CD14-positive monocyte (primary cell): ENCODE data around the gene OR6Q1. TPM values are rescaled to one million over a fixed set of nuclear protein-coding genes. Genes with fewer than 3 reads are reported as not detected.

Experiments used
- DNase-seq, 3 donors: peaks; one replicate each; pipeline ENCODE4 v3.0.0-alpha.2; 2011 to 2022
- H2AFZ ChIP-seq: 2 replicates; pipeline ENCODE4 v1.6.0; 2012; ENCODE audit warnings: mild to moderate bottlenecking, low read depth, low read length, inconsistent platforms; ENCODE audit not compliant: insufficient read depth, poor library complexity, severe bottlenecking
- H3K27ac ChIP-seq, 2 donors: 1 replicate in 1 of 2; 2 replicates in 1 of 2; pipeline ENCODE4 v1.5.1; 2012 to 2013; ENCODE audit warnings: low read length in 2 of 2, control low read depth in 1 of 2, inconsistent platforms in 1 of 2, low read depth in 1 of 2, mild to moderate bottlenecking in 1 of 2
- H3K27me3 ChIP-seq, 2 donors: one replicate each; pipeline versions ENCODE4 v1.6.0 to v1.6.1; 2011 to 2013; ENCODE audit warnings: low read length in 2 of 2; ENCODE audit not compliant: control insufficient read depth in 2 of 2, insufficient read depth in 2 of 2
- H3K36me3 ChIP-seq, 2 donors: replicated peaks in 1 of 2; 1 replicate in 1 of 2; 2 replicates in 1 of 2; pipeline versions ENCODE4 v1.5.1 to v1.6.1; 2012 to 2013; ENCODE audit warnings: low read length in 2 of 2, control low read depth in 1 of 2, inconsistent platforms in 1 of 2, mild to moderate bottlenecking in 1 of 2; ENCODE audit not compliant: insufficient read depth in 2 of 2, control insufficient read depth in 1 of 2
- H3K4me1 ChIP-seq, 2 donors: 1 replicate in 1 of 2; 2 replicates in 1 of 2; pipeline versions ENCODE4 v1.5.1 to v1.6.1; 2012 to 2013; ENCODE audit warnings: low read length in 2 of 2, control low read depth in 1 of 2, inconsistent platforms in 1 of 2, mild to moderate bottlenecking in 1 of 2, moderate library complexity in 1 of 2; ENCODE audit not compliant: insufficient read depth in 2 of 2, control insufficient read depth in 1 of 2
- H3K4me2 ChIP-seq: replicated peaks from 2 replicates; pipeline ENCODE3; 2012; ENCODE audit warnings: low read length, moderate library complexity, mild to moderate bottlenecking; ENCODE audit not compliant: poor library complexity, severe bottlenecking; ENCODE audit errors: extremely low read depth
- H3K4me3 ChIP-seq, 3 experiments: fragments of 200-600 bp in 1 of 3; sonication (generic) in 1 of 3; replicated peaks in 1 of 3; 1 replicate in 2 of 3; 2 replicates in 1 of 3; pipeline ENCODE4 v1.5.1; 2011 to 2013; ENCODE audit warnings: low read length in 3 of 3, mild to moderate bottlenecking in 3 of 3, control low read depth in 2 of 3, low read depth in 2 of 3, inconsistent platforms in 1 of 3, moderate library complexity in 1 of 3
- H3K79me2 ChIP-seq: 2 replicates; pipeline ENCODE4 v1.6.0; 2012; ENCODE audit warnings: mild to moderate bottlenecking, control low read depth, inconsistent platforms, low read length, moderate library complexity; ENCODE audit not compliant: insufficient read depth
- H3K9ac ChIP-seq: 2 replicates; pipeline ENCODE4 v1.6.0; 2017; ENCODE audit warnings: low read length, mild to moderate bottlenecking; ENCODE audit not compliant: insufficient read depth, poor library complexity, severe bottlenecking
- H3K9me3 ChIP-seq, 2 donors: replicated peaks in 1 of 2; 1 replicate in 1 of 2; 2 replicates in 1 of 2; pipeline versions ENCODE4 v1.5.1 to v1.6.1; 2012 to 2013; ENCODE audit warnings: low read length in 2 of 2, control low read depth in 1 of 2; ENCODE audit not compliant: control insufficient read depth in 1 of 2, insufficient read depth in 1 of 2
- H4K20me1 ChIP-seq: 2 replicates; pipeline ENCODE4 v1.6.0; 2012; ENCODE audit warnings: mild to moderate bottlenecking, low read length, control low read depth, moderate library complexity; ENCODE audit not compliant: insufficient read depth
- H3K27ac Mint-ChIP-seq, 7 donors: one replicate each; pipeline ENCODE4 v1.8.0; 2020; ENCODE audit warnings: mild to moderate bottlenecking in 7 of 7, mixed read lengths in 7 of 7, moderate library complexity in 6 of 7, inconsistent platforms in 2 of 7
- H3K27me3 Mint-ChIP-seq, 3 donors: one replicate each; pipeline ENCODE4 v1.8.0; 2021 to 2022; ENCODE audit warnings: low read depth in 3 of 3, mild to moderate bottlenecking in 3 of 3, mixed read lengths in 3 of 3, moderate library complexity in 3 of 3, inconsistent platforms in 1 of 3
- H3K36me3 Mint-ChIP-seq, 2 donors: one replicate each; pipeline ENCODE4 v1.8.0; 2020; ENCODE audit warnings: mixed read lengths in 2 of 2, inconsistent platforms in 1 of 2, mild to moderate bottlenecking in 1 of 2
- H3K4me1 Mint-ChIP-seq: one replicate; pipeline ENCODE4 v1.8.0; 2020; ENCODE audit warnings: mild to moderate bottlenecking, mixed read lengths
- H3K4me3 Mint-ChIP-seq, 2 donors: one replicate each; pipeline ENCODE4 v1.8.0; 2020; ENCODE audit warnings: mild to moderate bottlenecking in 2 of 2, mixed read lengths in 2 of 2, moderate library complexity in 1 of 2
- H3K9me3 Mint-ChIP-seq, 7 donors: one replicate each; pipeline ENCODE4 v1.8.0; 2020 to 2022; ENCODE audit warnings: mixed read lengths in 7 of 7, mild to moderate bottlenecking in 6 of 7, moderate library complexity in 6 of 7, inconsistent platforms in 2 of 7
- WGBS: methylation state at CpG from one replicate; pipeline ENCODE4 v1.1.5; 2013; ENCODE audit warnings: missing lambda C conversion rate; ENCODE audit not compliant: insufficient coverage; 5-methylcytosine and 5-hydroxymethylcytosine counted together
- intact Hi-C, 2 donors: fragments of 100-400 bp; cut with micrococcal nuclease; formaldehyde crosslinking; loops; one replicate each; pipeline versions ENCODE4 v1.15.0 to v1.15.1; 2023
- polyA plus RNA-seq, 3 donors: library from polyadenylated mRNA; depleted of rRNA in 1 of 3; unstranded in 2 of 3; stranded (reverse) in 1 of 3; fragments of 300-500 nt in 2 of 3; fragments of >200 nt in 1 of 3; fragmentation: Illumina TruSeq in 2 of 3; gene quantifications; 1 replicate in 2 of 3; 2 replicates in 1 of 3; pipeline ENCODE4 v1.2.3, GENCODE V29; 2012 to 2021
- TF ChIP-seq, protein P1 (sequence below): fragments of 200-600 bp; IDR thresholded peaks from one replicate; pipeline ENCODE4 v1.8.0; 2022; ENCODE audit warnings: antibody characterized with exemption, mild to moderate bottlenecking

The OR6Q1 gene
- polyA plus RNA-seq, 3 donors = not detected

GRCh38 chr11:58046231-58046630, 15.5 kb downstream of the OR6Q1 start:
- no peak overlapping the region for H2AFZ ChIP-seq
- no peak overlapping the region for H3K27ac Mint-ChIP-seq
- H3K4me1 ChIP-seq = no peaks in the 10 kb centered on the region
- TF ChIP-seq, protein P1, sequence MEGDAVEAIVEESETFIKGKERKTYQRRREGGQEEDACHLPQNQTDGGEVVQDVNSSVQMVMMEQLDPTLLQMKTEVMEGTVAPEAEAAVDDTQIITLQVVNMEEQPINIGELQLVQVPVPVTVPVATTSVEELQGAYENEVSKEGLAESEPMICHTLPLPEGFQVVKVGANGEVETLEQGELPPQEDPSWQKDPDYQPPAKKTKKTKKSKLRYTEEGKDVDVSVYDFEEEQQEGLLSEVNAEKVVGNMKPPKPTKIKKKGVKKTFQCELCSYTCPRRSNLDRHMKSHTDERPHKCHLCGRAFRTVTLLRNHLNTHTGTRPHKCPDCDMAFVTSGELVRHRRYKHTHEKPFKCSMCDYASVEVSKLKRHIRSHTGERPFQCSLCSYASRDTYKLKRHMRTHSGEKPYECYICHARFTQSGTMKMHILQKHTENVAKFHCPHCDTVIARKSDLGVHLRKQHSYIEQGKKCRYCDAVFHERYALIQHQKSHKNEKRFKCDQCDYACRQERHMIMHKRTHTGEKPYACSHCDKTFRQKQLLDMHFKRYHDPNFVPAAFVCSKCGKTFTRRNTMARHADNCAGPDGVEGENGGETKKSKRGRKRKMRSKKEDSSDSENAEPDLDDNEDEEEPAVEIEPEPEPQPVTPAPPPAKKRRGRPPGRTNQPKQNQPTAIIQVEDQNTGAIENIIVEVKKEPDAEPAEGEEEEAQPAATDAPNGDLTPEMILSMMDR = no peak
- H3K4me1 Mint-ChIP-seq = no peaks in the 10 kb centered on the region
- H3K36me3 ChIP-seq = no peaks in the 10 kb centered on the region
- peaks cover 0 to 2% (median 0%) of the 10 kb centered on the region in 3 donors for H3K27me3 Mint-ChIP-seq
- no peak overlapping the region for H3K27ac ChIP-seq
- peaks cover 0 to 11% (median 1%) of the 10 kb centered on the region in 7 donors for H3K9me3 Mint-ChIP-seq
- H3K9ac ChIP-seq = no peak overlapping the region
- no peaks in the 10 kb centered on the region for H3K27me3 ChIP-seq
- H4K20me1 ChIP-seq = no peaks in the 10 kb centered on the region
- H3K4me2 ChIP-seq = no peak overlapping the region
- H3K79me2 ChIP-seq = no peaks in the 10 kb centered on the region
- H3K9me3 ChIP-seq = peaks cover 0 to 1% of the 10 kb centered on the region in 2 donors
- no peak overlapping the region for H3K4me3 Mint-ChIP-seq
- WGBS = 83% methylated on average over 1 of the region's 3 CpGs
- DNase-seq = no peak
- H3K36me3 Mint-ChIP-seq = no peaks in the 10 kb centered on the region
- H3K4me3 ChIP-seq = no peak overlapping the region
- intact Hi-C loops = no loop called here

DNA sequence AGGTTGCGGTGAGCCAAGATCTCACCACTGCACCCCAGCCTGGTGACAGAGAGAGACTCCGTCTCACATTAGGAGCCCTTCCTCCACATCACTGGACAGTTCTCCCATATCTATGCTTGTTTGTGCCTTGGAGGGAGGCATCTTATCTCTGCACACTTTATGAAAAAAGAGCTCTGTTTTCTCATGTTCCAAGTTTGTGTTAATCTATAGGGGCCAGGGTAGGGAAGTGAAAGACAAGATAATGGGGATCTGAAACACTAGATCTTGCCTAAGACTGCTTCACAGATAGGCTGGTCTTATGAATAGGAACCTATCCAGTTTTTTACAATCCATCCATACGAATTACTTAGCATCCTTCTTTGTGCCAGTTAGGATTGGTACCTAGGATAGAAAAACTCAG, 17.1 kb downstream of the OR6Q1 start:
- Mint-ChIP-seq H3K27me3 (peaks cover 0 to 2% (median 0%) of the 10 kb centered on the region in 3 donors), H3K4me3 (no peak overlapping the region), H3K9me3 (peaks cover 0 to 11% (median 0%) of the 10 kb centered on the region in 7 donors), H3K36me3 (no peaks in the 10 kb centered on the region), H3K4me1 (no peaks in the 10 kb centered on the region), H3K27ac (no peak overlapping the region)
- H3K27me3 ChIP-seq = no peaks in the 10 kb centered on the region
- H3K79me2 ChIP-seq = no peaks in the 10 kb centered on the region
- 100% methylated on average over 1 of the region's 3 CpGs for WGBS
- DNase-seq = no peak
- H3K9me3 ChIP-seq = no peaks in the 10 kb centered on the region
- no peak overlapping the region for H3K4me2 ChIP-seq
- H3K36me3 ChIP-seq = no peaks in the 10 kb centered on the region
- TF ChIP-seq, protein P1 = no peak
- no peak overlapping the region for H2AFZ ChIP-seq
- H4K20me1 ChIP-seq = no peaks in the 10 kb centered on the region
- intact Hi-C loops = no loop called here
- H3K4me3 ChIP-seq = no peak overlapping the region
- no peak overlapping the region for H3K9ac ChIP-seq
- H3K27ac ChIP-seq = no peak overlapping the region
- H3K4me1 ChIP-seq = no peaks in the 10 kb centered on the region
